SH-SY5Y (cell line): ENCODE results near the gene ATP9B.

Experiments
- GATA2 ChIP-seq: IDR thresholded peaks from 2 replicates; pipeline ENCODE4 v1.6.1; 2011; ENCODE audit warnings: mild to moderate bottlenecking, low read depth, low read length
- GATA3 ChIP-seq: IDR thresholded peaks from 2 replicates; pipeline ENCODE4 v1.6.1; 2011; ENCODE audit warnings: low read depth, mild to moderate bottlenecking, low read length, moderate library complexity

GRCh38 chr18:79368681-79369080, 299.5 kb downstream of the ATP9B start:
- TF ChIP-seq GATA3 (no peak), GATA2 (no peak)
